COLO668 (cell line): ENCODE data around the gene TULP3.

ENCODE experiments used
- DNase-seq: peaks from one replicate; lab custom pipeline; 2025; ENCODE audit not compliant: unreplicated experiment; lab: John Stamatoyannopoulos, UW

The TULP3 gene

GRCh38 chr12:2877047-2877952 lies 13.4 kb upstream of the TULP3 start, which contains the start of the genes FOXM1 and RHNO1:
TSS of gene FOXM1 (minus strand) at chr12:2877174. CDS start at chr12:2874478, 2,696 bp downstream.
TSS of gene RHNO1 (plus strand) at chr12:2877223. CDS start at chr12:2885367, 8,144 bp downstream.
- peak; percentile 80 for DNase-seq

- DNase-seq = peak; percentile 35
Measured at GRCh38 chr12:2877953-2878732, 12.5 kb upstream of the TULP3 start.

- no peak for DNase-seq
Measured at GRCh38 chr12:2879853-2880252, 10.8 kb upstream of the TULP3 start.

- DNase-seq = no peak
Measured at GRCh38 chr12:2884810-2885209, 5.9 kb upstream of the TULP3 start.

- no peak for DNase-seq
Measured at GRCh38 chr12:2886768-2887450, 3.8 kb upstream of the TULP3 start.

- DNase-seq = no peak
Measured at GRCh38 chr12:2890001-2890387, 697 bp upstream of the TULP3 start.

- peak; percentile 28 for DNase-seq
Measured at GRCh38 chr12:2891240-2892053, 756 bp downstream of the TULP3 start.

- DNase-seq = no peak
Measured at GRCh38 chr12:2892246-2892645, 1.6 kb downstream of the TULP3 start.

- no peak for DNase-seq
Measured at GRCh38 chr12:2893007-2893406, 2.3 kb downstream of the TULP3 start.

- no peak for DNase-seq
Measured at GRCh38 chr12:2895051-2895451, 4.4 kb downstream of the TULP3 start.

- DNase-seq = no peak
Measured at GRCh38 chr12:2895511-2895910, 4.8 kb downstream of the TULP3 start.

GRCh38 chr12:2897418-2897817 lies 6.7 kb downstream of the TULP3 start:
- DNase-seq = no peak

GRCh38 chr12:2900642-2901041 lies 10.0 kb downstream of the TULP3 start:
- no peak for DNase-seq

GRCh38 chr12:2902272-2902880 lies 11.7 kb downstream of the TULP3 start:
- no peak for DNase-seq

GRCh38 chr12:2904260-2904659 lies 13.6 kb downstream of the TULP3 start:
- DNase-seq = no peak

- DNase-seq = no peak
Measured at GRCh38 chr12:2912216-2912575, 21.5 kb downstream of the TULP3 start.

GRCh38 chr12:2919249-2919648 lies 28.6 kb downstream of the TULP3 start:
- DNase-seq = no peak

GRCh38 chr12:2922329-2922728 lies 31.6 kb downstream of the TULP3 start:
- no peak for DNase-seq

- no peak for DNase-seq
Measured at GRCh38 chr12:2923057-2923456, 32.4 kb downstream of the TULP3 start.

GRCh38 chr12:2924019-2924418 lies 33.3 kb downstream of the TULP3 start:
- no peak for DNase-seq
